NCI-H2081 (cell line): ENCODE measurements around the gene APOD.

Source experiments
- DNase-seq, 2 experiments: peaks; one replicate each; lab custom pipeline; 2025; lab: John Stamatoyannopoulos, UW

Gene APOD

DNA sequence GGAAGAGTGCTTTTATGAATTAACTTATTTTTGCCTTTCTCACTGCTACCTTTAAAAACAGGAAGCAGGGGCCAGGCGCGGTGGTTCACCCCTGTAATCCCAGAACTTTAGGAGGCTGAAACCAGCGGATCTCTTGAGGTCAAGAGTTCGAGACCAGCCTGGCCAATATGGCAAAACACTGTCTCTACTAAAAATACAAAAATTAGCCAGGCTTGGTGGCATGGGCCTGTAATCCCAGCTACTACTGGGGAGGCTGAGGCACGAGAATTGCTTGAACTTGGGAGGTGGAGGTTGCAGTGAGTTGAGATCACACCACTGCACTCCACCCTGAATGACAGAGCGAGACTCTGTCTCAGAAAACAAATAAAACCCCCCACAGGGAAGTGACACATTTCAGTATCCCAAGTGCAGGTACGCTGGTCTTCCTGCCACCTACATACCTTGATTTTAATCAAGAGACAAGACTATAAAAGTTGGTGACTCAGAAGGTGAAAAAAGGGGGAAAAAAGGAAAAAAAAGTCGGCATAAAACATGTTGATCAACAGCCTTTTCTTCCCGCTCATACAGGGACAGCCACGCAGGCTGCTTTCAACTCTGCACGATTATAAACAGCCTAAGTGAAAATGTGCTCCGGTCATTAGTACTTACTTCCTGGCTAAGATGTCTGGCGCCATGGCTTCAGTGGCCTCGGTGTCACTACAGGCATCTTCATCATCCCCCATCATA, 59.4 kb downstream of the APOD start:
- no peak for DNase-seq

DNA sequence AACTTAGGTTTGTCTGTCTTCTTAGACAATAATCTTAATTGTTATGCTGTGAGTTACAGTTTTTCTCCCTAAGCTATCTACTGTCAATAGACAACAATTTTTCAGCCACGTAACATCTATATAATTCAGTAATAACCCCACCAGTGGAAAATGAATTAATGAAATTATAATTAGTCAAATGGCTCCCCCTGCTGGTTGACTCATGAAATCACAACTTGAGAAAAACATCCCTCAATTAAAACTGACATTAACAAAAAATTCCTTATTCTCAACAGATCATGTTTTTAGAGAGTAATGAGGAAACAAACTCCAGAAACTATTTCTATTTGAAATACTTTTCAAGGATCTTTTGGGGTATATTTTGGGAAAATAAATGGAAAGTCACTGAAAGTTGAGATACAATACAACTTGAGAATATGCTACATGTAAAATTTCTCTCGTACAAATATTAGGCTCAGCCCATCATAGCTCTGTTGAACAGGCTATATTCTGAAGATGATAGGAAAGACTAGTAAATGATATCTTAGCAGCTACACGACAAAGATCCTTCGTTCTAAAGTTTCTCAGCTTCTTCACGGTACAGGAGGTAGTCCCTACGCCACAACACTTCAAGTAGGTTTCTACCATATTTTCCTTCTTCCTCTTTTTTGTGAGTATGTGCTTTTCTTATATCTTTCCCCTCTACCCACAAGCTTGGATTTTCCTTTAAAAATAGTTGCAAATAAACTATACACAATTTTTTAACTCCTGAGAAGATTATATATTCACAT, 61.3 kb downstream of the APOD start:
- peak; percentile 50 to 57 for DNase-seq
